Caco-2 (cell line): ENCODE measurements around the gene SLC6A18. TPM values are rescaled to one million over a fixed set of nuclear protein-coding genes. Genes with fewer than 3 reads are reported as not detected.

Source experiments
- BruUV-seq: library from RNA; stranded (reverse); fragments of 400-500 nt; replicated peaks from 2 replicates; lab custom pipeline; 2021; lab: Mats Ljungman, UMichigan
- CTCF ChIA-PET: fragments of 300-600 bp; sonication (Branson Sonifier 250); formaldehyde crosslinking; loops from one replicate; lab custom pipeline; 2022; ENCODE audit warnings: antibody characterized with exemption; lab: Charles Lee
- POLR2A ChIA-PET: fragments of 300-600 bp; sonication (Branson Sonifier 250); formaldehyde crosslinking; loops from one replicate; lab custom pipeline; 2022; ENCODE audit warnings: antibody characterized with exemption; lab: Charles Lee
- DNase-seq, 2 experiments: peaks; one replicate each; pipeline versions ENCODE4 v3.0.0 to v3.0.0-alpha.2; 2020 to 2022
- H3K27me3 ChIP-seq: replicated peaks from 2 replicates; pipeline ENCODE4 v1.6.0; 2011; ENCODE audit warnings: low read length; ENCODE audit not compliant: control insufficient read depth, insufficient read depth
- H3K36me3 ChIP-seq: 2 replicates; pipeline ENCODE4 v1.5.1; 2011; ENCODE audit warnings: low read length; ENCODE audit not compliant: control insufficient read depth, insufficient read depth
- H3K4me1 ChIP-seq: fragments of 250-450 bp; sonication (Bioruptor Pico); 2 replicates; pipeline ENCODE4 v1.5.1; 2020; ENCODE audit warnings: mild to moderate bottlenecking
- H3K4me3 ChIP-seq: 2 replicates; pipeline ENCODE4 v1.5.1; 2011; ENCODE audit warnings: low read depth, mild to moderate bottlenecking, control low read depth, low read length
- H3K9me3 ChIP-seq: fragments of 250-450 bp; sonication (Bioruptor Pico); 2 replicates; pipeline ENCODE4 v1.5.1; 2020; ENCODE audit warnings: mild to moderate bottlenecking, moderate library complexity
- H3K27ac Mint-ChIP-seq: one replicate; pipeline ENCODE4 v1.8.0; 2022; ENCODE audit warnings: mixed read lengths; ENCODE audit not compliant: unreplicated experiment
- H3K27me3 Mint-ChIP-seq: one replicate; pipeline ENCODE4 v1.8.0; 2022; ENCODE audit warnings: mixed read lengths; ENCODE audit not compliant: insufficient read depth, unreplicated experiment
- H3K36me3 Mint-ChIP-seq: one replicate; pipeline ENCODE4 v1.8.0; 2022; ENCODE audit warnings: mild to moderate bottlenecking, mixed read lengths; ENCODE audit not compliant: insufficient read depth, unreplicated experiment
- H3K4me1 Mint-ChIP-seq: one replicate; pipeline ENCODE4 v1.8.0; 2022; ENCODE audit warnings: low read depth, mixed read lengths; ENCODE audit not compliant: unreplicated experiment
- H3K4me3 Mint-ChIP-seq: one replicate; pipeline ENCODE4 v1.8.0; 2022; ENCODE audit warnings: mild to moderate bottlenecking, moderate library complexity, mixed read lengths; ENCODE audit not compliant: unreplicated experiment
- H3K9me3 Mint-ChIP-seq: one replicate; pipeline ENCODE4 v1.8.0; 2022; ENCODE audit warnings: mixed read lengths; ENCODE audit not compliant: unreplicated experiment
- intact Hi-C: fragments of 100-400 bp; cut with micrococcal nuclease; formaldehyde crosslinking; loops from one replicate; pipeline ENCODE4 v1.10.0; 2022; ENCODE audit not compliant: unreplicated experiment
- total RNA-seq: library from RNA; stranded (reverse); gene quantifications from 2 replicates; pipeline ENCODE4 v1.2.3, GENCODE V29; 2022
- TF ChIP-seq, protein P1 (sequence below), 2 experiments: fragments of 200-600 bp in 1 of 2; IDR thresholded peaks; 1 replicate in 1 of 2; 2 replicates in 1 of 2; pipeline versions ENCODE4 v1.5.1 to v1.8.0; 2011 to 2022; ENCODE audit warnings: antibody characterized with exemption in 1 of 2, control low read depth in 1 of 2, inconsistent platforms in 1 of 2, low read depth in 1 of 2, low read length in 1 of 2, mild to moderate bottlenecking in 1 of 2, moderate library complexity in 1 of 2; ENCODE audit not compliant: insufficient read depth in 1 of 2, severe bottlenecking in 1 of 2, unreplicated experiment in 1 of 2

SLC6A18 gene
- total RNA-seq, 1 experiment from 2014 or later, result not detected

DNA sequence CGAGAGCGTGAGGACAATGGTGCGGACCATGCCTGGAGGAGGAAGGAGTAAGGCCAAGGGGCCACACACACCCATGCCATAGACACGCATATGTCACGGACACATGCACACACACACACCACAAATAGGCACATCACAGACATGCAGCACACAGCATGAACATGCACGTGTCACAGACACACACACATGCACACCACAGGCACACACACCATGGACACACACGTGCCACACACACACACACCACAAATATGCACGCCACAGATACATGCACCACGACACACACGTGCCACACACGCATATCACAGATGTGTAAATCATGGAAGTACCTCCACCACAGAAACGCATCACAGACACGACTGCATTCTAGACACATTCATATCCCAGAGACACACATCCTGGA is 53.0 kb downstream of the SLC6A18 start:
- Mint-ChIP-seq H3K4me1 (no peaks in the 10 kb centered on the region), H3K27me3 (no peaks in the 10 kb centered on the region), H3K36me3 (no peaks in the 10 kb centered on the region), H3K4me3 (no peak overlapping the region), H3K9me3 (no peaks in the 10 kb centered on the region), H3K27ac (no peak overlapping the region)
- H3K36me3 ChIP-seq, result no peaks in the 10 kb centered on the region
- H3K4me1 ChIP-seq, result no peaks in the 10 kb centered on the region
- TF ChIP-seq, protein P1, sequence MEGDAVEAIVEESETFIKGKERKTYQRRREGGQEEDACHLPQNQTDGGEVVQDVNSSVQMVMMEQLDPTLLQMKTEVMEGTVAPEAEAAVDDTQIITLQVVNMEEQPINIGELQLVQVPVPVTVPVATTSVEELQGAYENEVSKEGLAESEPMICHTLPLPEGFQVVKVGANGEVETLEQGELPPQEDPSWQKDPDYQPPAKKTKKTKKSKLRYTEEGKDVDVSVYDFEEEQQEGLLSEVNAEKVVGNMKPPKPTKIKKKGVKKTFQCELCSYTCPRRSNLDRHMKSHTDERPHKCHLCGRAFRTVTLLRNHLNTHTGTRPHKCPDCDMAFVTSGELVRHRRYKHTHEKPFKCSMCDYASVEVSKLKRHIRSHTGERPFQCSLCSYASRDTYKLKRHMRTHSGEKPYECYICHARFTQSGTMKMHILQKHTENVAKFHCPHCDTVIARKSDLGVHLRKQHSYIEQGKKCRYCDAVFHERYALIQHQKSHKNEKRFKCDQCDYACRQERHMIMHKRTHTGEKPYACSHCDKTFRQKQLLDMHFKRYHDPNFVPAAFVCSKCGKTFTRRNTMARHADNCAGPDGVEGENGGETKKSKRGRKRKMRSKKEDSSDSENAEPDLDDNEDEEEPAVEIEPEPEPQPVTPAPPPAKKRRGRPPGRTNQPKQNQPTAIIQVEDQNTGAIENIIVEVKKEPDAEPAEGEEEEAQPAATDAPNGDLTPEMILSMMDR (IDR thresholded peaks at IDR 0.05; ENCODE audit: insufficient read depth in 1 of 2, low read depth in 1 of 2, low read length in 1 of 2, severe bottlenecking in 1 of 2, unreplicated experiment in 1 of 2), result no peak
- BruUV-seq, result no TSS peak
- no peak for DNase-seq
- H3K27me3 ChIP-seq, result no peaks in the 10 kb centered on the region
- intact Hi-C loops, result no loop called here
- ChIA-PET CTCF (no interaction called here), POLR2A (no interaction called here)
- no peaks in the 10 kb centered on the region for H3K9me3 ChIP-seq
- no peak overlapping the region for H3K4me3 ChIP-seq

DNA sequence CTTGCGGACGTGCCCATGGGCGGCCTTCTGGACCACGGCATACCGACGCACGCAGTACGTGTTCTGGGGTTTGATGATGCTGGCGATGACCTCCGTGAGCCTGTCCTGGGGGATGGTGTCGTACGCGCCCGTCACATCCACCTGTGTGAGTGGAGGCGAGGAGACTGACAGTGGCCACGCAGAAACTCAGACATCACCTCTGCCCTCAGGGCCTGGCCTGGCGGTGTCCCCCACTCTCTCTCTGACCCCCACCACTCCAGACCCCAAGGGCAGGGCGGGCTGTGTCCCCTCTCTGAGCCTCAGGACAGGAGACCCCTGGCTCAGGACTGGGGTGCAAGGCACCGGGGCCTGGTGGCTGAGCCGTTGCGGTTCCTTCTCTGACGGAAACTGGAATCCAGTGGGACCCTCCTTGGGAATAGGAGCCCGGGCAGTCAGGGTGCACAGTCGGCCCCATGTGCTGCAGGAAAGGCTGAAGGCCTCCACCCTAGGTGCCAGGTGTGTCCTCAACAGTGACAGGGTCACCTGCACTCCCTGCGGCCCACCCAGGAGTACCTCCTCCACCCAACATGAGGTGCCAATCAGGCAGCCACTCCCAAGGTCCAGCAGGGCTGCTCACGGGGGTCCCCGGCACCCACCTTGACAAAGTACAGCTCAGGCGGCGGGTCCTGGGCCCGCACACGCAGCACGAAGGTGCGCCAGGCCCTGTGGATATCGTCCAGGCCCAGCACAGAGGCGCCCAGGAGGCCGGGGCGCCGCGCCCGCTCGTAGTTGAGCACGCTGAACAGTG is 53.7 kb downstream of the SLC6A18 start:
- no peaks in the 10 kb centered on the region for H3K36me3 Mint-ChIP-seq
- no TSS peak for BruUV-seq
- H3K4me3 Mint-ChIP-seq, result no peak overlapping the region
- no peaks in the 10 kb centered on the region for H3K4me1 Mint-ChIP-seq
- Histone ChIP-seq H3K27me3 (no peaks in the 10 kb centered on the region), H3K9me3 (no peaks in the 10 kb centered on the region), H3K4me3 (no peak overlapping the region), H3K36me3 (no peaks in the 10 kb centered on the region), H3K4me1 (no peaks in the 10 kb centered on the region)
- intact Hi-C loops, result no loop called here
- TF ChIP-seq, protein P1 (IDR thresholded peaks at IDR 0.05; ENCODE audit: insufficient read depth in 1 of 2, low read depth in 1 of 2, low read length in 1 of 2, severe bottlenecking in 1 of 2, unreplicated experiment in 1 of 2), result no peak
- H3K27me3 Mint-ChIP-seq, result no peaks in the 10 kb centered on the region
- POLR2A ChIA-PET, result no interaction called here
- CTCF ChIA-PET, result no interaction called here
- H3K9me3 Mint-ChIP-seq, result no peaks in the 10 kb centered on the region
- H3K27ac Mint-ChIP-seq, result no peak overlapping the region
- no peak for DNase-seq

DNA sequence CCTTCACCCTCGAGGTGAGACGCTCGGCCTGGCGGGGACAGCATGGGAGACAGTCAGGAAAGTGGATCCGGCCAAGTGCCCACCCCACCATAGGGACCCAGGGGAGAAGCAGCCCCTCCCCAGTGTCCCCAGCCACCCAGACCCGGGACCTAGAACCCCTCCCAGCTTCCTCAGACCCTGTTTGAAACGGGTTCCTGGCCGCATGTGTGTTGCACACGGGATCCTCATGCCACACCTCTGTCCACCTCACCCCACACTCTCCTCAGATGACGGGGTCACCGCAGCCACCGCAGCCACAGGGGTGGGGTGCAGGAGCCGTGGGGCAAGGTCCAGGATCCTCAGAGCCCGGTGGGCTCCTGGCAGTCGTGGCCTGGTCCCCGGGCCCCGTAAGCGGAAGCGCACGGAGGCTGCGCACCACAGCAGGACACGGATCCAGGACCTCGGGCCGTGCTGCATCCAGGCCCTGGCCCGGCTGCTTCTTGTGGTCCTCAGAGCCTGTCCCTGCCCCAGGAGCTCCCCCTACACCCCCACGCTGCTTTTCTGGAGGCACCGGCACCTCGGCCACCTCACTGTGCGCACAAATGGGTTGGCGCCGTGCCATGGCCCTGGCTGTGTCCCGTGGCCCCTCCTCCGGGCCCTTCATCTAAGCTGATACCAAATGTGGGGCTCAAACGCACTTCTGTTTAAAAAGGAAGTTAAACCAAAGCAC is 54.4 kb downstream of the SLC6A18 start:
- no peaks in the 10 kb centered on the region for H3K9me3 ChIP-seq
- DNase-seq, result no peak
- no peaks in the 10 kb centered on the region for H3K27me3 ChIP-seq
- H3K4me3 ChIP-seq, result no peak overlapping the region
- intact Hi-C loops, result no loop called here
- no peaks in the 10 kb centered on the region for H3K36me3 ChIP-seq
- H3K4me3 Mint-ChIP-seq, result no peak overlapping the region
- H3K4me1 ChIP-seq, result no peaks in the 10 kb centered on the region
- no peaks in the 10 kb centered on the region for H3K9me3 Mint-ChIP-seq
- peaks cover 7% of the 10 kb centered on the region for H3K36me3 Mint-ChIP-seq
- BruUV-seq, result no TSS peak
- H3K27me3 Mint-ChIP-seq, result no peaks in the 10 kb centered on the region
- H3K4me1 Mint-ChIP-seq, result no peaks in the 10 kb centered on the region
- POLR2A ChIA-PET, result no interaction called here
- H3K27ac Mint-ChIP-seq, result no peak overlapping the region
- CTCF ChIA-PET, result no interaction called here
- TF ChIP-seq, protein P1 (IDR thresholded peaks at IDR 0.05; ENCODE audit: insufficient read depth in 1 of 2, low read depth in 1 of 2, low read length in 1 of 2, severe bottlenecking in 1 of 2, unreplicated experiment in 1 of 2), result no peak
